Measurements from ENCODE around the gene DDB1. TPM values are rescaled to one million over a fixed set of nuclear protein-coding genes. Genes with fewer than 3 reads are reported as not detected.

DDB1 gene
- total and polyA plus RNA-seq, 2 of the 13 experiments (the other 11 are each of a cell fraction or from before 2014, with no cell fraction given) = 217 to 266 TPM

- TF ChIP-seq ZNF513 (CRISPR knock-in tag; conservative IDR thresholded peaks at IDR 0.05) = no peak
- TF ChIP-seq ZNF574 (CRISPR knock-in tag; IDR thresholded peaks at IDR 0.05) = 0 out of 2 replicates have a peak, but pooled peaks have one; percentile 28
- TF ChIP-seq ZBTB7A (CRISPR knock-in tag; IDR thresholded peaks at IDR 0.05) = 0 out of 2 replicates have a peak, but pooled peaks have one; percentile 21
- TF ChIP-seq AGO1 (IDR thresholded peaks at IDR 0.05; ENCODE audit: low read depth, low read length, poor library complexity, severe bottlenecking) = no peak
- TF ChIP-seq AKAP8 (CRISPR knock-in tag; IDR thresholded peaks at IDR 0.05) = peak; percentile 82; the same call in 1 of the 2 replicates
- TF ChIP-seq NCOR1 (IDR thresholded peaks at IDR 0.05; ENCODE audit: borderline replicate concordance, low read length) = no peak
- TF ChIP-seq NONO (IDR thresholded peaks at IDR 0.05) = no peak
- TF ChIP-seq NONO (CRISPR knock-in tag; conservative IDR thresholded peaks at IDR 0.05) = peak; percentile 52
- TF ChIP-seq ZNF564 (CRISPR knock-in tag; IDR thresholded peaks at IDR 0.05) = no peak
- TF ChIP-seq THAP9 (CRISPR knock-in tag; IDR thresholded peaks at IDR 0.05; ENCODE audit: borderline replicate concordance) = no peak
- TF ChIP-seq SSRP1 (CRISPR knock-in tag; IDR thresholded peaks at IDR 0.05) = no peak
- TF ChIP-seq ZNF280B (CRISPR knock-in tag; IDR thresholded peaks at IDR 0.05; ENCODE audit: borderline replicate concordance) = peak; percentile 51; the same call in 1 of the 2 replicates
- TF ChIP-seq ZNF605 (CRISPR knock-in tag; IDR thresholded peaks at IDR 0.05) = no peak
- TF ChIP-seq JUND (CRISPR knock-in tag; IDR thresholded peaks at IDR 0.05) = no peak
- no peak for TF ChIP-seq ZNF33B (CRISPR knock-in tag; IDR thresholded peaks at IDR 0.05)
- TF ChIP-seq ELF1 (CRISPR knock-in tag; IDR thresholded peaks at IDR 0.05) = no peak
- TF ChIP-seq MAFF (IDR thresholded peaks at IDR 0.05; ENCODE audit: low read depth, low read length) = no peak
- TF ChIP-seq ZNF501 (CRISPR knock-in tag; IDR thresholded peaks at IDR 0.05) = no peak
- TF ChIP-seq, protein P1, sequence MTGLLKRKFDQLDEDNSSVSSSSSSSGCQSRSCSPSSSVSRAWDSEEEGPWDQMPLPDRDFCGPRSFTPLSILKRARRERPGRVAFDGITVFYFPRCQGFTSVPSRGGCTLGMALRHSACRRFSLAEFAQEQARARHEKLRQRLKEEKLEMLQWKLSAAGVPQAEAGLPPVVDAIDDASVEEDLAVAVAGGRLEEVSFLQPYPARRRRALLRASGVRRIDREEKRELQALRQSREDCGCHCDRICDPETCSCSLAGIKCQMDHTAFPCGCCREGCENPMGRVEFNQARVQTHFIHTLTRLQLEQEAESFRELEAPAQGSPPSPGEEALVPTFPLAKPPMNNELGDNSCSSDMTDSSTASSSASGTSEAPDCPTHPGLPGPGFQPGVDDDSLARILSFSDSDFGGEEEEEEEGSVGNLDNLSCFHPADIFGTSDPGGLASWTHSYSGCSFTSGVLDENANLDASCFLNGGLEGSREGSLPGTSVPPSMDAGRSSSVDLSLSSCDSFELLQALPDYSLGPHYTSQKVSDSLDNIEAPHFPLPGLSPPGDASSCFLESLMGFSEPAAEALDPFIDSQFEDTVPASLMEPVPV (CRISPR knock-in tag; IDR thresholded peaks at IDR 0.05) = 0 out of 2 replicates have a peak, but pooled peaks have one; percentile 45
Observed at GRCh38 chr11:61349189-61349751, 16.4 kb upstream of the DDB1 start (continued).
